ENCODE results near the gene QRFPR.
"Not testable (repeated sequence)": the region's sequence is repeated elsewhere in the genome, so short reads cannot be mapped to it uniquely, and the experiment has no call there.

Gene QRFPR

GRCh38 chr4:121339307-121339706 is 41.5 kb downstream of the QRFPR start:
- no peak for DNase-seq (ENCODE audit: low spot score)

DNA sequence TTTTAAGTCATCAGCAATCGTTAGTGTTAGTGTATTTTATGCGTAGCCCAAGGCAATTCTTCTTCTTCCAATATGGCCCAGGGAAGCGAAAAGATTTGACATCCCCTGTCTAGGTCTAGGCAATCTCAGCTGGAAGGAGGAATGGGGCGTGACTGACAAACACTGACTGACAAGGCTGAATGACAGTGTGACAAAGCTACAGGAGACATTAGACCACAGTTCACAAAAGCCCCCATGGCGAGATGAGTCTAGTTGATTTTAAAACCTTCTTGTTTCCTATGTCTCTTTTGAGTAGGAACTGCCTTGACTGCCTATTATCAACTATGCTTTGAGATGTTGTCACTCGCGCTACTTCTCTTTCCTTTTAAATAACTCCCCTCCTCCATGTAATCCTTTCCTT is 42.3 kb downstream of the QRFPR start:
- no peak for DNase-seq (ENCODE audit: low spot score)

- peak; percentile 28 for DNase-seq (ENCODE audit: low spot score)
These were observed 44.1 kb downstream of the QRFPR start for GRCh38 chr4:121336706-121337105.

- DNase-seq (ENCODE audit: low spot score), result peak; percentile 5
These were observed 50.6 kb downstream of the QRFPR start for GRCh38 chr4:121330180-121330665.

GRCh38 chr4:121326597-121326996 is 54.2 kb downstream of the QRFPR start:
- no peak for DNase-seq (ENCODE audit: low spot score)

DNA sequence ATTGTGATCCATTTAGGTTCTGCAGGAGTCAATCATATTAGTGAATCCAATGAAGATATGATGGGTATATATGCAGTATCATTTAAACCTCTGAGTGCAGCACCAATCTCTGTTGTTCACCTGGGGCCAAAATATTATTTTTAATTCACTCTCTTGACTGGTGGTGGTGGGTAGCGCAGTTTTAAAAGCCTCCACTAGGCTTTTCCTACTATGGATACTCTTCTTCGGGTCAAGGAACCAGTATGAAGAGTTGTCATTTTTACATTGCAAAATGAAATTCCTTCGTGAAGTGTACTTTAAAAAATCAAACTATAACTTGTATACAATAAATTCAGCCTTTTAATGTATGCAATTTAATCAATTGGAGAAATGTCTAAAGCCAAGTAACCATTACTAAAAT is 56.5 kb downstream of the QRFPR start:
- DNase-seq (ENCODE audit: low spot score), result no peak

GRCh38 chr4:121321466-121321865 is 59.4 kb downstream of the QRFPR start:
- no peak for DNase-seq (ENCODE audit: low spot score)

DNA sequence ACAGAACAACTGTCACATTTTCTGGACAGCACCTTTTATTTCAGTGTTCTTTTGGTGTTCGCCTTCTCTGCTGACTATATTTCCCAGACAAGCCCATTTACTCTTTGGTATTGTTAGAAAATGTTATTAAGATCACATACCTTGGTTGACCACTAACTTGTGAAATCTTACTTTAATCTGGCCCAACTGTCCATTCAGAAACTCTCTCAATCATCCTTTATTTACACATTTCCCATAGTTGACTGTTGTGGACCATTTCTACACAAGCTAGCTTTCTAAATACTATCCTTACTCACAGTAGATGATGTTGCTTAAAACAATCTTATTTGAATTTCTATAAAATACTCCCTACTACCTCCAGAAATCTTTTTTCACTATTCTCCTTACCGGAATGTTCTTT is 64.7 kb downstream of the QRFPR start:
- no peak for DNase-seq (ENCODE audit: low spot score)

GRCh38 chr4:121313430-121313829 is 67.4 kb downstream of the QRFPR start:
- not testable (repeated sequence) for DNase-seq (ENCODE audit: low spot score)

DNA sequence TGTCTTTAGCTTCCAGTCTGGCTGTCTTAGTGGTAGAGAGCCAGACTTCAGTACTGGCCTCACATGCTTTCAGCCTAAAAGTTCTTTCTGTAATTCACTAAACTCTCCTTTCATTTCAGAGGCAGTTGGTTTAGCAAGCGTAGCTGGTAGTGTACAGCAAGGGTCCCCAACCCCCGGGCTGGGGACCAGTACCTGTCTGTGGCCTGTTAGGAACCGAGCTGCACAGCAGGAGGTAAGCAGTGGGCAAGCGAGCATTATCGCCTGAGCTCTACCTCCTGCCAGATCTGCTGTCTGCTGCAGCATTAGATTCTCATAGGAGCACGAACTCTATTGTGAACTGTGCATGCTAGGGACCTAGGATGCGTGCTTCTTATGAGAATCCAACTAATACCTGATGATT is 72.0 kb downstream of the QRFPR start:
- no peak for DNase-seq (ENCODE audit: low spot score)

DNA sequence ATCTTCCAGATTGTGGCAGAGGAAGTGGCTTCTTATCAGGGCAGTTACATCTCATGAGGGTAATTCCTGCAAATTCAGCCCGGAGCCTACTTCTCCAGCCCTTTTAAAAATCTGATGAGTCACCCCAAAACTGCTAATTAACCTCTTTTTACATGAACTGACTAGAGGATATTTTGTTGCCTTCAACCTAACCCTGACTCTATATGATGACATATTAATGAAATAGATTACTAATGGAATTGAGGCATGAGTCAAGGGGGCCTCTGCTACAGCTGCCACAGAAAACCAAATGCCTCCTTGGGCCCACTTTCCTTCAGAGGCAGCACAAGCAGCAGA is 72.5 kb downstream of the QRFPR start:
- DNase-seq (ENCODE audit: low spot score), result peak; percentile 5

DNA sequence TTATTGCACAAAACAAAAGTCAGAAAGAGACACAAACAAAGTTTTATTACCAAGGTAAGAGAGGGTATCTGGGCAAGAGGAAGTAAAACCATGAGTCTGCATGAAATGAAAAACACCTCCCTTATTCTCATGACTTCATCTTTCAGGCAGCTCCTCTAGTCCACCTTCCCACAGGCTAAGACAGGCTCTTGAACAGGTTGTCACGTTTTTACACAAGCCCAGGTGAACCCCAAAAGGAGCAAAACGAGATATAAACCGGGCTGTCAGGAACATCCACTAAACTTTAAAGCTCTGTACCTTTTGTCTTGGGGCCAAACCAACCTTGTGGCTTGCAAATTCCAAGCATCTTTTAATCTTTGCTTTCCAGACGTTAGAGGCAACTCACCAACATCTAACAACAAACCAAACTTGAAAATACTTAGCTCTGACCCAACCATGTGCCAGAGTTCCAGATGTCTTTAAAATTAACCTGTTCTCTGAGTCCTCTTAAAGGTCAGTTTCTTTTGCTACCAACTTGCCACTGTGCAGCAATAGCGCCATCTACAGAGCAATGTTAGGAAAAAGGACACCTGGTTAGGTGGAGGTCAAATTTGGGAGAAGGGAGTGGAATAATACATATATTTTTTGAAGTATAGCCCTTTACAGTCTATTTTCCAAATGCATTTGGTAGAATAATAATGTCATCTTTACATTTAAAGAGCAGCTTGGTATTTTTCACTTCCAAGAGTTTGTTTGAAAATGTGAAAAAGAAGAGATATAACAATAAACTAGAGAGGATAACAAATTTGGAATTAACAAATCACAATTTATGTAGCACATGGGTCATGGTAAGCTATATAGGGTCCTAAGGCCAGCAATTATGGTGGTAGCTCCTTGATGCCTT is 73.1 kb downstream of the QRFPR start:
- peak; percentile 59 for DNase-seq (ENCODE audit: low spot score)

DNA sequence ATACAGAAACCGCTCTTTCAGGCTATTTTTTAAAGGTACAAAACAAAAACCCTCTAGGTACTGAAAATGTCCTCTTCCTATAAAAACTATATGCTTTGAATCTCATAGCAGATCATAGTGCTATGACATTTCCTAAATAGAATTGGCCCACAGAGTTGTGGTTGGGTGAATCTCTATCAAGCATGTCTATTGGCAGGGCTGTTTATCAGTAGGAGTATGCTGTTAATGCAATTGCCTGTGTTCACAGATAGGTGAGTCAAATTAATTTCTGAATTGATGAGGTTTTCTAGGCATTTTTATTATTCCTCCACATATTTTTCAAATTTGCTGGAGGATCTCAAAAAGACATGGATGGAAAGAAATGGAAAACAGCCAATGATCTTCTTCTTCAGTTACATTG is 73.9 kb downstream of the QRFPR start:
- no peak for DNase-seq (ENCODE audit: low spot score)

GRCh38 chr4:121304893-121305292 is 75.9 kb downstream of the QRFPR start:
- DNase-seq (ENCODE audit: low spot score), result peak; percentile 22

DNA sequence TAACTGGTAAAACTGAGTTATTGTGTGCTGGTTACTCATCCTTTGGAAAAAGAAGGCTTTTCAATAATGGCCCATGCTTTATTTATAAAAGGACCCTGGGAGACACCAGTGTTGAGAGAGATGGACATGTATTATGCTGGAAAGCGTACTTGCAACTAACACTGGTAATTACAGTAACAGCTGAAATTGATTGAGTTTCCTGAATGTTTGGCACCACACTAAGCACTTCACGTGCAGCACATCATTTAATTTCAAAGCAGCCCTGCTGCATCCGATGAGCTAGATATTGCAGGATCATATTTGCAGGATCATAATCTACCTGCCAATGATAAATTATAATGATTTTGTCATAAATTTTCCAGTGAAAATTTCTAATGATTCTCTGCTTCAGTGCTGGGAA is 81.5 kb downstream of the QRFPR start:
- DNase-seq (ENCODE audit: low spot score), result no peak

DNA sequence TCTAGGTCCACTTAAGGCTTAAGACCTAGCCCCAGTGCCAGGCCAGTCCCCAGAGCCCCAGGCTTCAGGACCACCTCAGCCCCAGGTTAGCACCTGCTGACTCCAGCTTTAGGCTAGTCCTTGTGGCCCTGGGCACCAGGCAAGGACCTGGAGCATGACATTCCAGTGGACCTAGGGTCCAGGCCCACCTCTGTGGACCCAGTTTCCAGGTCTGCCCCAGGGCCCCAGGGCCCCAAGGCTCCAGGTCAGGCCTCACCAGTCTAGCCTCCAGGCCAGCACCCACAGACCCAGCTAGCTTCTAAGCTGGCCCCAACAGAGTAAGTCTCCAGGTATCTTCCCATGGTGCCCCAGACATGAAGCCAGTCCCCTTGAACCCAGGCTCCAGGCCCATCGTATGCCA is 97.5 kb downstream of the QRFPR start:
- DNase-seq (ENCODE audit: low spot score), result no peak

DNA sequence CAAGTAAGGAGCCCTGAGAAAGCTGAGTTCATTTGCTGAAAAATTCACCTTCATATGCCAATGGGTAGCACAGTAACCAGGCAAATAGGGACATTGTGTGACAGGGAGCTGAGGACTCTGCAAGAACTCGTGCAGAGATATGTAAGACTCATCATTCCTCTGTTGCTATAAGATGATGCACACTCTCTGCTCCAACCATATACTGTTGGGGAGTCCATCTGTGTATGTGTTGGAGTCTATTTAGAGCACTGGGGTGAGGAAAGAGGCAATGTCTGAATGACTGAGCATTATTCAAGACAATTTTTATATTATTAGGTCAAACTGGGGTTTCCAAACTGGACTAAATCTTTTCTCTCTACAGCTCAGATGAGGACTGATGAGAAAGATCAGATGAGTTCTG is 100.4 kb downstream of the QRFPR start:
- DNase-seq (ENCODE audit: low spot score), result no peak

GRCh38 chr4:121278811-121279368 is 101.9 kb downstream of the QRFPR start:
- DNase-seq (ENCODE audit: low spot score), result peak; percentile 9

Measured in kidney tubule cell (primary cell).